HFFc6 (cell line): Measurements from ENCODE around the gene TMEM219. TPM values are rescaled to one million over a fixed set of nuclear protein-coding genes. Genes with fewer than 3 reads are reported as not detected.
"Not testable (repeated sequence)": the region's sequence is repeated elsewhere in the genome, so short reads cannot be mapped to it uniquely, and the experiment has no call there.

Experiments
- DNase-seq: peaks from one replicate; pipeline ENCODE4 v3.0.0-alpha.2; 2018
- H3K27ac Mint-ChIP-seq: 2 replicates; pipeline ENCODE4 v1.8.0; 2020; ENCODE audit warnings: mild to moderate bottlenecking, mixed read lengths
- H3K27me3 Mint-ChIP-seq: 2 replicates; pipeline ENCODE4 v1.8.0; 2021; ENCODE audit warnings: mild to moderate bottlenecking, moderate library complexity, mixed read lengths; ENCODE audit not compliant: insufficient read depth
- H3K36me3 Mint-ChIP-seq: 2 replicates; pipeline ENCODE4 v1.8.0; 2021; ENCODE audit warnings: low read depth, mixed read lengths
- H3K4me1 Mint-ChIP-seq: 2 replicates; pipeline ENCODE4 v1.8.0; 2020; ENCODE audit warnings: low read depth, mixed read lengths
- H3K4me3 Mint-ChIP-seq: 2 replicates; pipeline ENCODE4 v1.8.0; 2020; ENCODE audit warnings: mild to moderate bottlenecking, moderate library complexity, mixed read lengths
- H3K9me3 Mint-ChIP-seq: 2 replicates; pipeline ENCODE4 v1.8.0; 2020; ENCODE audit warnings: mild to moderate bottlenecking, mixed read lengths
- total RNA-seq, 6 experiments: library from RNA; stranded (reverse); fragmentation: NEBNext Ultra II Directional; extraction: Animal tissue kit (Norgen Biotek cat#: 25700); gene quantifications; 2 replicates in 1 of 6; 3 replicates in 5 of 6; pipeline ENCODE4 v1.2.3, GENCODE V29; 2021
- TF ChIP-seq, protein P1 (sequence below): fragments of 200-600 bp; sonication (generic); IDR thresholded peaks from 2 replicates; pipeline ENCODE4 v1.5.0; 2021; ENCODE audit warnings: antibody characterized with exemption, mild to moderate bottlenecking

Gene TMEM219
- total RNA-seq, 6 experiments from 2014 or later = 105 to 122 (median 110) TPM

DNA sequence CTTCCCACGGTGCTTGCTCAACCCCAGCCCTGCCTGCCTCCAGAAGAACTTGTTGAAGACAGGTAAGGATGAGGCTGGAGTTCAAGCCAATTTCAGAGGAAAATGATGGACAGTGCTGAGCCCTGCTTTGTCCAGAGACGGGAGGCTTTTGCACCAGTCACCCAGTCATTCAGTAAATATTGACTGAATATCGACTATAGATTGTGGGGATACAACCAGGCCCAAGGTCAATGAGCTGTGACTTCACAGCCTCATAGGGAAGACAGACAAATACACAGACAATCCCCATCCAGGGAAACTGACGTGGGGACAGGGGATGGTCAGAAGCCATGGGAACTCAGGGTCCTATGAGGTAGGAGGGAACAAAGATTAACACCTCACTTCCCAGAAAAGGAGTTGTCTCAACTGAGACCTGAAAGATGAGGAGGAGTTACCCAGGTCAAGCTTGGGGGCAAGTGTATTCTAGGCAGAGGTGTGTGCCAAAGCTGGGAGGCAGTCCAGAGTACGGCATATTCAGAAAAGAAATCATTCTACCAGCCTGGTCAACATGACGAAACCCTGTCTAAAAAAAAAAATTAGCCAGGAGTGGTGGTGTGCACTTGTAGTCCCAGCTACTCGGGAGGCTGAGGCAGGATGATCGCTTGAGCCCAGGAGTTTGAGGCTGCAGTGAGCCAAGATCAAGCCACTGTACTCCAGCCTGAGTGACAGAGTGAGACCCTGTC, 54.8 kb downstream of the TMEM219 start:
- Mint-ChIP-seq H3K27me3 (peaks cover 8% of the 10 kb centered on the region), H3K27ac (no peak overlapping the region), H3K36me3 (no peaks in the 10 kb centered on the region), H3K9me3 (no peaks in the 10 kb centered on the region), H3K4me1 (peaks cover 18% of the 10 kb centered on the region), H3K4me3 (no peak overlapping the region)
- TF ChIP-seq, protein P1, sequence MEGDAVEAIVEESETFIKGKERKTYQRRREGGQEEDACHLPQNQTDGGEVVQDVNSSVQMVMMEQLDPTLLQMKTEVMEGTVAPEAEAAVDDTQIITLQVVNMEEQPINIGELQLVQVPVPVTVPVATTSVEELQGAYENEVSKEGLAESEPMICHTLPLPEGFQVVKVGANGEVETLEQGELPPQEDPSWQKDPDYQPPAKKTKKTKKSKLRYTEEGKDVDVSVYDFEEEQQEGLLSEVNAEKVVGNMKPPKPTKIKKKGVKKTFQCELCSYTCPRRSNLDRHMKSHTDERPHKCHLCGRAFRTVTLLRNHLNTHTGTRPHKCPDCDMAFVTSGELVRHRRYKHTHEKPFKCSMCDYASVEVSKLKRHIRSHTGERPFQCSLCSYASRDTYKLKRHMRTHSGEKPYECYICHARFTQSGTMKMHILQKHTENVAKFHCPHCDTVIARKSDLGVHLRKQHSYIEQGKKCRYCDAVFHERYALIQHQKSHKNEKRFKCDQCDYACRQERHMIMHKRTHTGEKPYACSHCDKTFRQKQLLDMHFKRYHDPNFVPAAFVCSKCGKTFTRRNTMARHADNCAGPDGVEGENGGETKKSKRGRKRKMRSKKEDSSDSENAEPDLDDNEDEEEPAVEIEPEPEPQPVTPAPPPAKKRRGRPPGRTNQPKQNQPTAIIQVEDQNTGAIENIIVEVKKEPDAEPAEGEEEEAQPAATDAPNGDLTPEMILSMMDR = no peak
- DNase-seq = no peak

DNA sequence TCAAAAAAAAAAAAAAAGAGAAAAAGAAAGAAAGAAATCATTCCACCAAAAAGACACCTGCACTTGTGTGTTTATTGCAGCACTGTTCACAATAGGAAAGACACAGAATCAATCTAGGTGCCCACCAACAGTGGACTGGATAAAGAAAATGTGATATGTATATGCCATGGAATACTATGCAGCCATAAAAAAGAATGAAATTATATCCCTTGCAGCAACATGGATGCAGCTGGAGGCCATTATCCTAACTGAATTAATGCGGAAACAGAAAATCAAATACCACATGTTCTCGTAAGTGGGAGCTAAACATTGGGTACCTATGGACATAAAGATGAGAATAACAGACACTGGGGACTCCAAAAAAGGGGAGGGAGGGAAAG, 55.4 kb downstream of the TMEM219 start:
- no peak for DNase-seq
- Mint-ChIP-seq H3K27me3 (peaks cover 3% of the 10 kb centered on the region), H3K9me3 (no peaks in the 10 kb centered on the region), H3K4me3 (no peak overlapping the region), H3K27ac (no peak overlapping the region), H3K36me3 (no peaks in the 10 kb centered on the region), H3K4me1 (peaks cover 18% of the 10 kb centered on the region)
- TF ChIP-seq, protein P1 = no peak

DNA sequence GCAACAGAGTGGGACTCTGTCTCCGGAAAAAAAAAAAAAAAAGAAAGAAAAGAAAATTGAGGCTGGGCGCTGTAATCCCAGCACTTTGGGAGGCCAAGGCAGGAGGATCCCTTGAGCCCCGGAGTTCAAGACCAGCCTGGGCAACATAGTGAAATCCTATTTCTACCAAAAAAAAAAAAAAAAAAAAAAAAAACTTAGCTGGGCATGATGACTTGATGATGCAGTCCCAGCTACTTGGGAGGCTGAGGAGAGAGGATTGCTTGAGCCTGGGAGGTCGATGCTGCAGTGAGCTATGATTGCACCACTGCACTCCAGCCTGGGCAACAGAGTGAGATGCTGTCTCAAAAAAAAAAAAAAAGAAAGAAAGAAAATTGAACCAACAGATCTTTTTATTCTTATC, 56.1 kb downstream of the TMEM219 start:
- not testable (repeated sequence) for H3K4me3 Mint-ChIP-seq, H3K27me3 Mint-ChIP-seq, H3K27ac Mint-ChIP-seq, H3K36me3 Mint-ChIP-seq, H3K9me3 Mint-ChIP-seq, DNase-seq
- H3K4me1 Mint-ChIP-seq = peaks cover 18% of the 10 kb centered on the region

DNA sequence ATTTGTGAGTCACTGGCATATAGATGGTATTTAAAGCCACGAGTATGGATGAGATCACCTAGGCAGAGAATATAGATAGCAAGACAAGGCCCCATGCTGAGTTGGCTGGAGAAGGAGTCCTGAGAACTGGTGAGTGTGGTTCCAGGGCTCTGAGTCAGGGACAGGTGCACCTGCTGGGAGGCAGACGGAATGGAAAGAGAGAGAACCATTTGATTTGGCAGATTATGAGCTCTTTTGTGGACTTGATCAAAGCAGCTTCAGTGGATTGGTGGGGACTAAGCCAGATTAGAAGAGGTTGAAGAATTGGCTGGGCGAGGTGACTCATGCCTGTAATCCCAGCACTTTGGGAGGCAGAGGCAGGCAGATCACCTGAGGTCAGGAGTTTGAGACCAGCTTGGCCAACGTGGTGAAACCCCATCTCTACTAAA, 56.9 kb downstream of the TMEM219 start:
- H3K4me3 Mint-ChIP-seq = no peak overlapping the region
- no peaks in the 10 kb centered on the region for H3K9me3 Mint-ChIP-seq
- no peak overlapping the region for H3K27ac Mint-ChIP-seq
- peaks cover 18% of the 10 kb centered on the region for H3K4me1 Mint-ChIP-seq
- H3K27me3 Mint-ChIP-seq = peaks cover 7% of the 10 kb centered on the region
- TF ChIP-seq, protein P1 = no peak
- DNase-seq = peak; percentile 21
- H3K36me3 Mint-ChIP-seq = no peaks in the 10 kb centered on the region

Other genes starting within 250 kb of the TMEM219 start
- not detected for gene C16orf54, start 216.1 kb upstream of the TMEM219 start, total RNA-seq
- not detected for gene ZG16, start 183.8 kb upstream of the TMEM219 start, total RNA-seq
- 10 to 100 TPM; 26.4 to 50.3 (median 48.9) TPM for gene KIF22, start 171.3 kb upstream of the TMEM219 start, total RNA-seq
- gene MAZ, start 155.6 kb upstream of the TMEM219 start, total RNA-seq = 100 to 1,000 TPM; 148 to 178 (median 165) TPM
- gene PRRT2, start 149.9 kb upstream of the TMEM219 start, total RNA-seq = 1 to 10 TPM; 2.9 to 4.3 (median 3.6) TPM
- 10 to 100 TPM; 12.9 to 19.2 (median 17.7) TPM for gene PAGR1, start 145.9 kb upstream of the TMEM219 start, total RNA-seq
- gene MVP, start 141.6 kb upstream of the TMEM219 start, total RNA-seq = 100 to 1,000 TPM; 234 to 296 (median 268) TPM
- 100 to 1,000 TPM in 3 of 6 experiments, 10 to 100 TPM in 3; 82.6 to 115 (median 94.7) TPM for gene CDIPT, start 98.9 kb upstream of the TMEM219 start, total RNA-seq
- 1 to 10 TPM; 1.5 to 4.5 (median 3.9) TPM for gene SEZ6L2, start 62.5 kb upstream of the TMEM219 start, total RNA-seq
- 10 to 100 TPM in 4 of 6 experiments, 1 to 10 TPM in 2; 5.1 to 15.9 (median 14.1) TPM for gene ASPHD1, start 61.6 kb upstream of the TMEM219 start, total RNA-seq
- 10 to 100 TPM; 13.9 to 17.0 (median 16.1) TPM for gene KCTD13, start 35.9 kb upstream of the TMEM219 start, total RNA-seq
- 10 to 100 TPM; 50.4 to 56.9 (median 53.0) TPM for gene TAOK2, start 11.8 kb downstream of the TMEM219 start, total RNA-seq
- gene HIRIP3, start 33.5 kb downstream of the TMEM219 start, total RNA-seq = 10 to 100 TPM in 5 of 6 experiments, 1 to 10 TPM in 1; 9.8 to 14.4 (median 13.4) TPM
- gene INO80E, start 34.2 kb downstream of the TMEM219 start, total RNA-seq = 10 to 100 TPM; 61.0 to 77.4 (median 73.8) TPM
- gene DOC2A, start 48.9 kb downstream of the TMEM219 start, total RNA-seq = under 1 TPM in 2 of 6 experiments, not detected in 4; 0.19 to 0.30 TPM
- not detected for gene C16orf92, start 61.1 kb downstream of the TMEM219 start, total RNA-seq
- gene TLCD3B, start 69.2 kb downstream of the TMEM219 start, total RNA-seq = under 1 TPM in 4 of 6 experiments, not detected in 2; 0.28 to 0.39 (median 0.33) TPM
- 1,000 to 10,000 TPM; 1,621 to 1,937 (median 1,752) TPM for gene ALDOA, start 103.7 kb downstream of the TMEM219 start, total RNA-seq
- 100 to 1,000 TPM; 111 to 135 (median 123) TPM for gene PPP4C, start 113.9 kb downstream of the TMEM219 start, total RNA-seq
- gene TBX6, start 129.8 kb downstream of the TMEM219 start, total RNA-seq = under 1 TPM; 0.16 to 0.33 (median 0.26) TPM
- gene YPEL3, start 134.1 kb downstream of the TMEM219 start, total RNA-seq = 10 to 100 TPM; 17.2 to 28.4 (median 19.1) TPM
- gene GDPD3, start 151.5 kb downstream of the TMEM219 start, total RNA-seq = 1 to 10 TPM; 1.5 to 3.0 (median 2.3) TPM
- gene MAPK3, start 161.1 kb downstream of the TMEM219 start, total RNA-seq = 10 to 100 TPM; 58.5 to 89.3 (median 80.4) TPM
- 1 to 10 TPM; 2.9 to 4.2 (median 3.7) TPM for gene CORO1A, start 221.5 kb downstream of the TMEM219 start, total RNA-seq
- 100 to 1,000 TPM; 113 to 142 (median 131) TPM for gene BOLA2B, start 231.6 kb downstream of the TMEM219 start, total RNA-seq
- gene SLX1A, start 231.8 kb downstream of the TMEM219 start, total RNA-seq = 10 to 100 TPM; 13.2 to 23.3 (median 20.7) TPM
- gene SULT1A3, start 237.2 kb downstream of the TMEM219 start, total RNA-seq = 1 to 10 TPM; 3.4 to 8.9 (median 4.1) TPM